Activated T-helper 1 cell treated with anti-CD3 and anti-CD28 coated beads, Interleukin-12 subunit alpha, Interleukin-12 subunit beta, Interleukin-2, Interleukin-4 antibody, amounts not matched to agents 30 ng/mL and 10 ng/mL and 1 ng/mL, durations not matched to agents 14 hours and 24 hours and 36 hours (primary cell): ENCODE data around the gene OTUB2. TPM values are rescaled to one million over a fixed set of nuclear protein-coding genes. Genes with fewer than 3 reads are reported as not detected.

Source experiments
- DNase-seq: peaks from one replicate; pipeline ENCODE4 v3.0.0; 2021; ENCODE audit warnings: low spot score
- H3K27ac Mint-ChIP-seq: one replicate; pipeline ENCODE4 v1.8.0; 2021; ENCODE audit warnings: mild to moderate bottlenecking, mixed read lengths
- H3K27me3 Mint-ChIP-seq: one replicate; pipeline ENCODE4 v1.8.0; 2022; ENCODE audit warnings: mild to moderate bottlenecking, moderate library complexity, mixed read lengths; ENCODE audit not compliant: insufficient read depth
- H3K36me3 Mint-ChIP-seq: one replicate; pipeline ENCODE4 v1.8.0; 2021; ENCODE audit warnings: low read depth, mixed read lengths
- H3K4me1 Mint-ChIP-seq: one replicate; pipeline ENCODE4 v1.8.0; 2021; ENCODE audit warnings: low read depth, mixed read lengths
- H3K4me3 Mint-ChIP-seq: one replicate; pipeline ENCODE4 v1.8.0; 2021; ENCODE audit warnings: mild to moderate bottlenecking, moderate library complexity, mixed read lengths
- H3K9me3 Mint-ChIP-seq: one replicate; pipeline ENCODE4 v1.8.0; 2021; ENCODE audit warnings: mixed read lengths
- intact Hi-C: fragments of 100-400 bp; cut with micrococcal nuclease; formaldehyde crosslinking; loops from one replicate; pipeline ENCODE4 v1.15.1; 2024
- total RNA-seq: library from RNA; stranded (reverse); gene quantifications from 2 replicates; pipeline ENCODE4 v1.2.3, GENCODE V29; 2022

OTUB2 gene
- total RNA-seq, 1 donor from 2014 or later, result 1.5 TPM

GRCh38 chr14:94050231-94050880, 24.2 kb downstream of the OTUB2 start:
- no peak for DNase-seq
- Mint-ChIP-seq H3K27me3 (no peaks in the 10 kb centered on the region), H3K27ac (no peak overlapping the region), H3K9me3 (no peaks in the 10 kb centered on the region), H3K36me3 (peaks cover 56% of the 10 kb centered on the region), H3K4me3 (no peak overlapping the region), H3K4me1 (peaks cover 26% of the 10 kb centered on the region)
- intact Hi-C loops, result no loop called here

GRCh38 chr14:94051115-94051514, 25.0 kb downstream of the OTUB2 start:
- Mint-ChIP-seq H3K9me3 (no peaks in the 10 kb centered on the region), H3K27me3 (no peaks in the 10 kb centered on the region), H3K27ac (peak overlapping the region; percentile 45), H3K36me3 (peaks cover 62% of the 10 kb centered on the region), H3K4me1 (peaks cover 34% of the 10 kb centered on the region), H3K4me3 (no peak overlapping the region)
- intact Hi-C loops, result no loop called here
- no peak for DNase-seq

GRCh38 chr14:94051779-94052178, 25.6 kb downstream of the OTUB2 start:
- peak overlapping the region; percentile 46 for H3K27ac Mint-ChIP-seq
- DNase-seq, result no peak
- H3K9me3 Mint-ChIP-seq, result no peaks in the 10 kb centered on the region
- H3K27me3 Mint-ChIP-seq, result no peaks in the 10 kb centered on the region
- H3K4me1 Mint-ChIP-seq, result peaks cover 41% of the 10 kb centered on the region
- peaks cover 66% of the 10 kb centered on the region for H3K36me3 Mint-ChIP-seq
- intact Hi-C loops, result loop anchor here (1.0 kb wide), 1 partner anchor 30 kb away; the partner anchor contains the start of genes DDX24 and IFI27L1
- H3K4me3 Mint-ChIP-seq, result no peak overlapping the region

- H3K4me3 Mint-ChIP-seq, result no peak overlapping the region
- DNase-seq, result no peak
- peaks cover 45% of the 10 kb centered on the region for H3K4me1 Mint-ChIP-seq
- H3K36me3 Mint-ChIP-seq, result peaks cover 66% of the 10 kb centered on the region
- H3K27ac Mint-ChIP-seq, result peak overlapping the region; percentile 46
- H3K9me3 Mint-ChIP-seq, result no peaks in the 10 kb centered on the region
- intact Hi-C loops, result loop anchor here (1.0 kb wide), 1 partner anchor 29 kb away; the partner anchor contains the start of genes DDX24 and IFI27L1
- no peaks in the 10 kb centered on the region for H3K27me3 Mint-ChIP-seq
Measured at GRCh38 chr14:94052199-94052598, 26.1 kb downstream of the OTUB2 start.

- peaks cover 49% of the 10 kb centered on the region for H3K4me1 Mint-ChIP-seq
- no peak overlapping the region for H3K4me3 Mint-ChIP-seq
- intact Hi-C loops, result loop anchor here (1.0 kb wide), 1 partner anchor 29 kb away; the partner anchor contains the start of genes DDX24 and IFI27L1
- no peaks in the 10 kb centered on the region for H3K27me3 Mint-ChIP-seq
- peaks cover 62% of the 10 kb centered on the region for H3K36me3 Mint-ChIP-seq
- H3K27ac Mint-ChIP-seq, result peak overlapping the region; percentile 46
- no peak for DNase-seq
- H3K9me3 Mint-ChIP-seq, result no peaks in the 10 kb centered on the region
Measured at GRCh38 chr14:94052662-94053061, 26.5 kb downstream of the OTUB2 start.

GRCh38 chr14:94054401-94054800, 28.3 kb downstream of the OTUB2 start:
- Mint-ChIP-seq H3K27ac (peak overlapping the region; percentile 2), H3K36me3 (peaks cover 61% of the 10 kb centered on the region), H3K27me3 (no peaks in the 10 kb centered on the region), H3K9me3 (no peaks in the 10 kb centered on the region), H3K4me1 (peaks cover 67% of the 10 kb centered on the region), H3K4me3 (no peak overlapping the region)
- no peak for DNase-seq
- intact Hi-C loops, result no loop called here

GRCh38 chr14:94054936-94055335, 28.8 kb downstream of the OTUB2 start:
- Mint-ChIP-seq H3K9me3 (no peaks in the 10 kb centered on the region), H3K27me3 (no peaks in the 10 kb centered on the region), H3K4me1 (peaks cover 67% of the 10 kb centered on the region), H3K36me3 (peaks cover 59% of the 10 kb centered on the region), H3K27ac (peak overlapping the region; percentile 1), H3K4me3 (no peak overlapping the region)
- intact Hi-C loops, result loop anchor here (5.0 kb wide), 1 partner anchor 127 kb away; no protein-coding TSS in a partner anchor
- DNase-seq, result no peak

GRCh38 chr14:94056579-94057308, 30.6 kb downstream of the OTUB2 start:
- intact Hi-C loops, result loop anchor here (1.0 to 5.0 kb wide), 5 partner anchors 20 to 126 kb away; partner anchors contain the start of genes DDX24, IFI27L1 and OTUB2
- DNase-seq, result peak; percentile 45
- peaks cover 70% of the 10 kb centered on the region for H3K4me1 Mint-ChIP-seq
- H3K9me3 Mint-ChIP-seq, result no peaks in the 10 kb centered on the region
- H3K36me3 Mint-ChIP-seq, result peaks cover 62% of the 10 kb centered on the region
- peak overlapping the region; percentile 77 for H3K27ac Mint-ChIP-seq
- no peaks in the 10 kb centered on the region for H3K27me3 Mint-ChIP-seq
- H3K4me3 Mint-ChIP-seq, result peak overlapping the region; percentile 6

GRCh38 chr14:94058128-94058673, 32.1 kb downstream of the OTUB2 start:
- no peak for DNase-seq
- Mint-ChIP-seq H3K27ac (peak overlapping the region; percentile 37), H3K4me3 (no peak overlapping the region), H3K36me3 (peaks cover 57% of the 10 kb centered on the region), H3K27me3 (no peaks in the 10 kb centered on the region), H3K4me1 (peaks cover 66% of the 10 kb centered on the region), H3K9me3 (no peaks in the 10 kb centered on the region)
- intact Hi-C loops, result loop anchor here (5.0 kb wide), 1 partner anchor 124 kb away; no protein-coding TSS in a partner anchor

GRCh38 chr14:94058674-94059138, 32.6 kb downstream of the OTUB2 start:
- peak overlapping the region; percentile 37 for H3K27ac Mint-ChIP-seq
- peaks cover 56% of the 10 kb centered on the region for H3K36me3 Mint-ChIP-seq
- intact Hi-C loops, result loop anchor here (5.0 kb wide), 1 partner anchor 124 kb away; no protein-coding TSS in a partner anchor
- H3K4me1 Mint-ChIP-seq, result peaks cover 69% of the 10 kb centered on the region
- H3K27me3 Mint-ChIP-seq, result no peaks in the 10 kb centered on the region
- H3K9me3 Mint-ChIP-seq, result no peaks in the 10 kb centered on the region
- H3K4me3 Mint-ChIP-seq, result no peak overlapping the region
- no peak for DNase-seq

- Mint-ChIP-seq H3K4me3 (no peak overlapping the region), H3K27me3 (no peaks in the 10 kb centered on the region), H3K9me3 (no peaks in the 10 kb centered on the region), H3K36me3 (peaks cover 44% of the 10 kb centered on the region), H3K27ac (no peak overlapping the region), H3K4me1 (peaks cover 65% of the 10 kb centered on the region)
- no peak for DNase-seq
- intact Hi-C loops, result loop anchor here (5.0 kb wide), 1 partner anchor 122 kb away; no protein-coding TSS in a partner anchor
Measured at GRCh38 chr14:94059998-94060397, 33.9 kb downstream of the OTUB2 start.

GRCh38 chr14:94062344-94062940, 36.3 kb downstream of the OTUB2 start:
- H3K4me3 Mint-ChIP-seq, result no peak overlapping the region
- H3K27me3 Mint-ChIP-seq, result no peaks in the 10 kb centered on the region
- H3K9me3 Mint-ChIP-seq, result peaks cover 8% of the 10 kb centered on the region
- no peak for DNase-seq
- H3K36me3 Mint-ChIP-seq, result peaks cover 44% of the 10 kb centered on the region
- intact Hi-C loops, result no loop called here
- H3K4me1 Mint-ChIP-seq, result peaks cover 60% of the 10 kb centered on the region
- H3K27ac Mint-ChIP-seq, result no peak overlapping the region
